Stimulated activated memory B cell treated with anti-CD40 and anti-IgM and Interleukin-4, amounts not matched to agents 10 μg/mL and 1 μg/mL and 100 μg/mL, for 72 hours (primary cell): ENCODE measurements around the gene RALGPS1.

Experiments used
- ATAC-seq: fragments of 150-1000 bp; cut with Tn5 transposase; 2 replicates; pipeline ENCODE4 v1.10.0; 2021
- H3K27ac Mint-ChIP-seq: one replicate; pipeline ENCODE4 v1.8.0; 2022; ENCODE audit warnings: mild to moderate bottlenecking, mixed read lengths
- H3K27me3 Mint-ChIP-seq: one replicate; pipeline ENCODE4 v1.8.0; 2022; ENCODE audit warnings: mixed read lengths
- H3K36me3 Mint-ChIP-seq: one replicate; pipeline ENCODE4 v1.8.0; 2022; ENCODE audit warnings: mixed read lengths
- H3K4me1 Mint-ChIP-seq: one replicate; pipeline ENCODE4 v1.8.0; 2022; ENCODE audit warnings: mixed read lengths
- H3K4me3 Mint-ChIP-seq: one replicate; pipeline ENCODE4 v1.8.0; 2022; ENCODE audit warnings: mild to moderate bottlenecking, moderate library complexity, mixed read lengths
- H3K9me3 Mint-ChIP-seq: one replicate; pipeline ENCODE4 v1.8.0; 2022; ENCODE audit warnings: mixed read lengths

RALGPS1 gene

GRCh38 chr9:127105805-127106465 is 191.4 kb downstream of the RALGPS1 start:
- H3K4me1 Mint-ChIP-seq: no peaks in the 10 kb centered on the region
- no peaks in the 10 kb centered on the region for H3K9me3 Mint-ChIP-seq
- no peak overlapping the region for H3K4me3 Mint-ChIP-seq
- peaks cover 29% of the 10 kb centered on the region for H3K36me3 Mint-ChIP-seq
- no peak for ATAC-seq
- no peak overlapping the region for H3K27ac Mint-ChIP-seq
- no peaks in the 10 kb centered on the region for H3K27me3 Mint-ChIP-seq

GRCh38 chr9:127106466-127106855 is 191.9 kb downstream of the RALGPS1 start:
- Mint-ChIP-seq H3K27me3 (no peaks in the 10 kb centered on the region), H3K36me3 (peaks cover 33% of the 10 kb centered on the region), H3K9me3 (no peaks in the 10 kb centered on the region), H3K27ac (no peak overlapping the region), H3K4me1 (no peaks in the 10 kb centered on the region), H3K4me3 (no peak overlapping the region)
- no peak for ATAC-seq

DNA sequence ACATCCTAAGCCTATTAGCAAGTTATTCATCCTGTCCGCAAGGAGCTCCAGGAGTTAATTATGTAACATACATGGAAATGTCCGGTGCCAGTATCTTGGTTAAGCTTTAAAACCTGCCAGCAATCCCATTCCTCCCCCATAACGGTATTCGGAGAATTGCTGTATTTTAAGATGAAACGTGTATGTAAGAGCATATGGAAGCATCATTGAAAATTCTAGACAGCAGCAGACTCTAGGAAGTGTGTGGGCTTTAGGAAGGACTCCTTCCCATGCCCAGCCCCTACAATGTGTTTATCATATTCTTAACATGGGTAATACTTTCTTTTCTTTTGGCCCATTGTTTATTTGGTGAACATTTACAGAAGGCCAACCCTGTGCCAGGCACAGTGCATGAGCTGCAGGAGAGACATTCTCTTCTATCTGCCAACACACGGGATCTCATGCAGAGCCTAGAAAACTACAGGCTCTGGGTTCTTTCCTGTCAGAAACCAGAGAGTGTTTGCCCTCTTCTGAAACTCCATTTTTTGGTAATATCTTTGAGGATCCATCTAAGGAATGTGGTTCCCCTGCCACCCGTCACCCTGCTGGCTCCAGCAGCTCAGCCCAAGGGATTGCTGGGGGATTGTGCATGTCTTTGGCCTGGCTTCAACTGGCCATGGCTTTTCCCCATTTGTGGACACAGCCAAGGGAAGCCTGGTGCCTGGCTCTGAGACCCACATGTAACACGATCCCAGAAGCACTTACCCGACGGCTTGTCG is 192.8 kb downstream of the RALGPS1 start:
- no peak overlapping the region for H3K4me3 Mint-ChIP-seq
- H3K27ac Mint-ChIP-seq: no peak overlapping the region
- no peaks in the 10 kb centered on the region for H3K4me1 Mint-ChIP-seq
- ATAC-seq: no peak
- no peaks in the 10 kb centered on the region for H3K9me3 Mint-ChIP-seq
- no peaks in the 10 kb centered on the region for H3K27me3 Mint-ChIP-seq
- H3K36me3 Mint-ChIP-seq: peaks cover 33% of the 10 kb centered on the region

DNA sequence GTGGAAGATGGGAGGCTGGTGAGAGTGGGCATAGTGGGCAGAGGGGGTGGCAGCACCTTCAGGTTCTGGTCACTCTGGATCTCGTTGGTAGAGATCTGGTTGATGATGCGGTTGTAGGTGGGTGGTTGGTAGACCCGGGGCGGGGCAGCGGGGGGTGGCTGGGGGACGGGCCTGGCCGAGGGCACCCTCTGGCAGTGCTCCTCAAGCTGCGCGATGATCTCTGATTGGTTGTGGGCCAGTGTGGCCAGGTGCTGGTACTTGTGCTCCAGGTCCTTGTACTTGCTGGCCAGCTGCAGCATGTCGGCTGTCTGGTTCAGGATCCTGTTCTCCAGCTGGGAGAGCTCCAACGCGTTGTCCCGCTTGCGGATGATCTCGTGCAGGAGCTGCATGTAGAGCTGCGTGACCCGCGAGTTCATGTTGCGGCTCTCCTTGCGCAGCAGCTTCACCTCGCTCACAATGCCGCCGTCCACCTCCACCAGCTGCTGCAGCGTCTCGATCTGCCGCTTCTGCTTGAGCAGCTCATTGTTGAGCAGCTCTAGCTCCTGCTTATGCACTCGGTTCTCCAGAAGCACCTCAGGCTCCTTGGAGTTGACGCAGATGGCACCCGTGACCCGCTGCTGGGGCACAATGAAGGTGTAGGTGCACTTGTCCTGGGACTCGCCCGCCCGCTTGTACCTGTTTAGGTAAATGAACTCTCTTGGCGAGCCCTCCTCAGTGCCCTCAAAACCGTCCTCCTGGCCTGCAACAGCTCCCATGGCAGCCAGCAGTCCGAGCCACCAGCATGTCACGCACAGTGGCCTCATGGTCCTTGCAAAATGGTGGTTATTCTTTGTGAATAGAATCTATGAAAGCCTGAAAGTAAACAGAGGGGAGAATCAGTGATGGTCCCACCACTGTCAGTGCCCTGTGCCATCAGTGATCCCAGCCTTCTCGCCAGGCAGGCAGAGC is 193.6 kb downstream of the RALGPS1 start:
- Mint-ChIP-seq H3K36me3 (peaks cover 32% of the 10 kb centered on the region), H3K4me1 (no peaks in the 10 kb centered on the region), H3K9me3 (no peaks in the 10 kb centered on the region), H3K27me3 (no peaks in the 10 kb centered on the region), H3K27ac (no peak overlapping the region), H3K4me3 (no peak overlapping the region)
- no peak for ATAC-seq

- no peak overlapping the region for H3K4me3 Mint-ChIP-seq
- no peak for ATAC-seq
These were observed 194.7 kb downstream of the RALGPS1 start for GRCh38 chr9:127109212-127109711.

DNA sequence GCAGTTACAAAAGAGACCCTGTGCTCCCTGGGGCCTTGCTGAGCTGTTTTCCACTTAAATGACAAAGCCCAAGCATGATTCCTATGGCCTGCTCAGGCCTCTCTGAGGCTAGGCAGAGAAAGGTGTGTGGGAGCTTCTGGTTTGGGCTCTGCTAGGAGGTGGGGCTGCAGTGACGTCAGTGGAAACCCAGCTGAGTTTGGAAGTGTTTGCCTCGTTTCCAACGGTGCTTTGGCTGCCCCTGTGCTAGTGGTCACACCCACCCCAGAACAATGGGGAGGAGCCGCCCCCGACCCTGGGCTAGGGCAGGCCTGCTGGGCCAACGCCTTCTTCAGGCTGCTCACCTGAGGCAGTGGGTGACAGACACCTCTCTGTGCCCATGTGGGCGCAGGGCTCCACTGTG is 197.5 kb downstream of the RALGPS1 start:
- H3K4me1 Mint-ChIP-seq: peaks cover 5% of the 10 kb centered on the region
- H3K4me3 Mint-ChIP-seq: no peak overlapping the region
- H3K27ac Mint-ChIP-seq: no peak overlapping the region
- no peaks in the 10 kb centered on the region for H3K9me3 Mint-ChIP-seq
- H3K36me3 Mint-ChIP-seq: peaks cover 21% of the 10 kb centered on the region
- no peak for ATAC-seq
- no peaks in the 10 kb centered on the region for H3K27me3 Mint-ChIP-seq

More at GRCh38 chr9:127109212-127109711, 194.7 kb downstream of the RALGPS1 start:
- Mint-ChIP-seq H3K36me3 (peaks cover 27% of the 10 kb centered on the region), H3K27ac (no peak overlapping the region), H3K4me1 (no peaks in the 10 kb centered on the region), H3K27me3 (no peaks in the 10 kb centered on the region), H3K9me3 (no peaks in the 10 kb centered on the region)

- no peaks in the 10 kb centered on the region for H3K27me3 Mint-ChIP-seq
- no peak overlapping the region for H3K4me3 Mint-ChIP-seq
These were observed 198.2 kb downstream of the RALGPS1 start for GRCh38 chr9:127112735-127113161.

DNA sequence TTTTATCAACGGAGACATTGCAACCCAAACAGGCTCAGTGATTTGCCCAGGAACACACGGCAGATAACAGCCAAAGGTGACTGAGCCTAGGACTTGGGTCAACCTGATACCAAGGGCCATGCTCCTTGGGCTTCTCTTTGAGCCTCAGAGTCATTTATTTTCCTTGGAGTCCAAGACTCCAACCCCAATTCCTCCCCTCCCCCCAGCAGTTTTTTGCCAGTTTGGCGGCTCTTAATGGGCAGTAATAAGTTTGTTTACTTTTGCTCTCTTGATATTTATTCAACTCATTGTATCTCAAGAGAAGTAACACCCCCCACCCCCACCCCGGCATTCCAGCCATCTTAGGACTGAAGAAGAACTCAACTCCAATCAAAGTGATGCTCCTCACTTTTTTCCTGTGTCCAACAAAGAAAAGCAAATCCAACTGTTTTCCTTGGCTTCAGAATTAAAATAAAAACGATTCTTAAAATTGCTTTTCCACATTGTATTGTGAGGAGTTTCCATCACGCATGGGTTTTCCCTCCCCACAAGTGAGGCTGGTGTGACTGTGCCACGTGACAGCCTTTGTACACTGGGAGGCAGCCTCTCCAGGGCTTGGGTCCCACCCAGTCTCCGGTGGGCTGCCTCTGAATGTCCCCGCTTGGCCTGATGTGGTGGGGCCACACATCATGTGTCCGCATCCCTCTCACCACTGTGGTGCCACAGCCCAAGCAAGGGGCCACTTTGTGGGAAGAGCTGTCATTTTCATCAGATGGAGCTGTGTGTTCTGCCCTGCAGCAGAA is 198.8 kb downstream of the RALGPS1 start:
- ATAC-seq: no peak
- peaks cover 15% of the 10 kb centered on the region for H3K36me3 Mint-ChIP-seq
- no peak overlapping the region for H3K4me3 Mint-ChIP-seq
- H3K27me3 Mint-ChIP-seq: no peaks in the 10 kb centered on the region
- no peak overlapping the region for H3K27ac Mint-ChIP-seq
- no peaks in the 10 kb centered on the region for H3K9me3 Mint-ChIP-seq
- H3K4me1 Mint-ChIP-seq: peaks cover 9% of the 10 kb centered on the region

More at GRCh38 chr9:127112735-127113161, 198.2 kb downstream of the RALGPS1 start:
- Mint-ChIP-seq H3K36me3 (peaks cover 21% of the 10 kb centered on the region), H3K27ac (no peak overlapping the region), H3K9me3 (no peaks in the 10 kb centered on the region), H3K4me1 (peaks cover 7% of the 10 kb centered on the region)
- ATAC-seq: no peak

- Mint-ChIP-seq H3K27me3 (no peaks in the 10 kb centered on the region), H3K36me3 (peaks cover 13% of the 10 kb centered on the region), H3K27ac (no peak overlapping the region), H3K4me1 (peaks cover 19% of the 10 kb centered on the region), H3K9me3 (no peaks in the 10 kb centered on the region), H3K4me3 (no peak overlapping the region)
- no peak for ATAC-seq
These were observed 200.0 kb downstream of the RALGPS1 start for GRCh38 chr9:127114606-127115005.

DNA sequence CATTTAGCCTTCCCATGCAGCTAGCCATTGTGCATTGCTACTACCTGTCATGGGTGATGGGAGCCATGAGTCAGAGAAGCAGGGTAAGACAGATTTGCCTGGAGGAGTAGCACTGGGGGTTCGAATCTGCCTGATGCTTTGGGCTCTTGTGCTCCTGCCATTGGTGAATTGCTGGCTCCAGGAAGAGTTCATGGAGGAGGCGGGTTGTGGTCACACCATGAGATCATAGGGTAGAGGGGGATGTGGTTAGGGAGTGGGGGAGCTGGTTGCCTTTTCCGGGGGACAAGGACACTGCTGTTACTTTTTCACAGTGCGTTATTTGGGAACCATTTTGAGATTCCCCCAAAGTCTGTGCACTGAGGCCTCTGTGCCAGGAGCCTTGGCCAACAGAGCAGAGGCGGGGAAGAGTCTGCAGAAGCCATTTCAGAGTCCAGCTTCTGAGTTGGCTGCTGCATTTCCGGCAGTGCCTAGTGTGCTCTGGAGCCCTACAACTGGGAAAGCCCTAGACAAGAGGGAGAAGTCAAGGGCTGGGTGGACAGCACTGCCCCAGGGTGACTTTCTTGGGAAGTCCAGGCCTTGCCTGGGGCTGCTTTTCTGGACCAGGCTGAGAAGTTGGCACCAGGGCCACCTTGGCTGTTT is 201.6 kb downstream of the RALGPS1 start:
- H3K27ac Mint-ChIP-seq: no peak overlapping the region
- no peak for ATAC-seq
- no peak overlapping the region for H3K4me3 Mint-ChIP-seq
- H3K27me3 Mint-ChIP-seq: no peaks in the 10 kb centered on the region
- H3K9me3 Mint-ChIP-seq: no peaks in the 10 kb centered on the region
- peaks cover 2% of the 10 kb centered on the region for H3K36me3 Mint-ChIP-seq
- H3K4me1 Mint-ChIP-seq: peaks cover 19% of the 10 kb centered on the region

DNA sequence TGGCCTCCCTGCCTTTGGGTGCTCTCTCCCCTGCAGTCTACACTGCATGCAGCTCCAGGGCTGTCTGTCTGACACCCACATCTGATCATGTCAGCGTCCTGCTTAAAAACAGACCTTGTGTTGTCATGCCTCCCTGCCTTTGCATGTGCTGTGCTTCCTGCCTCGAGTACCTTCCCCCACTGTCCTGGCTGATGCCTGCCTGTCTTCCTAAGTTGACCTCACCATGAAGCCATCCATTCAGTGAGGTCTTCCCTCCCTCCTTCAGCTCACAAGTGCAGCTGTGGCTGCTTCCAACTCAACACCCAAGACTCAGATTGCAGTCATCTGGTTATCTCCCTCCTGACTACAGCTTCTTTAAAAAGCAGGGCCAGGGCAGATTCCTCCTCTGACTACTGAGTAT is 202.4 kb downstream of the RALGPS1 start:
- H3K36me3 Mint-ChIP-seq: no peaks in the 10 kb centered on the region
- ATAC-seq: no peak
- H3K4me1 Mint-ChIP-seq: peaks cover 22% of the 10 kb centered on the region
- no peaks in the 10 kb centered on the region for H3K9me3 Mint-ChIP-seq
- H3K4me3 Mint-ChIP-seq: no peak overlapping the region
- no peak overlapping the region for H3K27ac Mint-ChIP-seq
- H3K27me3 Mint-ChIP-seq: peaks cover 7% of the 10 kb centered on the region

DNA sequence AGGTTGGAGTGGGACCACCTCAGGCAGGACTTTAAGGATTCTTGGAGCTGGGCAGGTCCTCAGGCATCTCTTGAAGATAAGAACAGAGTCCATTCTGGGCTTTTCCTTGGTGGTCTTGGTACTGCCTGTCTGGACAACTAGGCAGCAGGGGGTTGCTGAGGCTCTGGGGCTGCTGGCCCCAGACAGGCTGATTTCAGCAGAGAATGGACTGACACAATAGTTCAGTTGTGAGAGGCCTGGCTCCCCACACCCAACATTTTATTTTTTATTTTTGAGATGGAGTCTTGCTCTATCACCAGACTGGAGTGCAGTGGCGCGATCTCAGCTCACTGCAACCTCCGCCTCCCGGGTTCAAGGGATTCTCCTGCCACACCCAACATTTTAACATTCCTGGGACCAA is 203.2 kb downstream of the RALGPS1 start:
- Mint-ChIP-seq H3K36me3 (no peaks in the 10 kb centered on the region), H3K27me3 (peaks cover 15% of the 10 kb centered on the region), H3K4me1 (peaks cover 30% of the 10 kb centered on the region), H3K9me3 (no peaks in the 10 kb centered on the region), H3K27ac (no peak overlapping the region), H3K4me3 (no peak overlapping the region)
- no peak for ATAC-seq

- peaks cover 24% of the 10 kb centered on the region for H3K27me3 Mint-ChIP-seq
- H3K4me1 Mint-ChIP-seq: peaks cover 40% of the 10 kb centered on the region
- peak; percentile 83 for ATAC-seq
These were observed 204.2 kb downstream of the RALGPS1 start for GRCh38 chr9:127118597-127119319.

More at GRCh38 chr9:127118597-127119319, 204.2 kb downstream of the RALGPS1 start:
- H3K9me3 Mint-ChIP-seq: no peaks in the 10 kb centered on the region
- H3K27ac Mint-ChIP-seq: no peak overlapping the region
- no peak overlapping the region for H3K4me3 Mint-ChIP-seq
- no peaks in the 10 kb centered on the region for H3K36me3 Mint-ChIP-seq
